Testis (tissue), 3 donors: ENCODE data around the gene SETDB2. TPM values are rescaled to one million over a fixed set of nuclear protein-coding genes. Genes with fewer than 3 reads are reported as not detected.

Experiments
- DNase-seq: peaks from one replicate; pipeline ENCODE4 v3.0.0-alpha.2; 2019
- H3K27ac ChIP-seq, 2 donors: fragments of 200-600 bp; sonication (generic); one replicate each; pipeline ENCODE4 v1.5.1; 2019
- H3K27me3 ChIP-seq: fragments of 200-600 bp; sonication (generic); one replicate; pipeline ENCODE4 v1.5.1; 2019
- H3K36me3 ChIP-seq: fragments of 200-600 bp; sonication (generic); one replicate; pipeline ENCODE4 v1.5.1; 2017; ENCODE audit warnings: low read depth; ENCODE audit errors: missing control alignments
- H3K4me1 ChIP-seq: fragments of 200-600 bp; sonication (generic); one replicate; pipeline ENCODE4 v1.5.1; 2019
- H3K4me3 ChIP-seq, 2 donors: fragments of 200-600 bp; sonication (generic); one replicate each; pipeline ENCODE4 v1.5.1; 2017 to 2019
- H3K9me3 ChIP-seq: fragments of 200-600 bp; sonication (generic); one replicate; pipeline ENCODE4 v1.5.1; 2017
- POLR2A ChIP-seq: fragments of 450-650 bp; IDR thresholded peaks from one replicate; pipeline ENCODE4 v1.6.1; 2017; ENCODE audit warnings: antibody characterized with exemption, mild to moderate bottlenecking, moderate library complexity
- WGBS, 2 donors: methylation state at CpG; one replicate each; pipeline ENCODE4 v1.1.5; 2018; 5-methylcytosine and 5-hydroxymethylcytosine counted together
- intact Hi-C: fragments of 100-400 bp; cut with DNase I; formaldehyde crosslinking; loops from one replicate; pipeline ENCODE4 v1.15.1; 2023; ENCODE audit warnings: low total_unique reads
- polyA plus RNA-seq: library from polyadenylated mRNA; stranded (reverse); fragments of 350-450 nt; fragmentation: Illumina TruSeq; extraction: RNeasy Lipid Tissue Mini Kit (QIAGEN cat#74804); gene quantifications from one replicate; pipeline ENCODE4 v1.2.3, GENCODE V29; 2014; ENCODE audit warnings: low read depth, low replicate concordance; ENCODE audit not compliant: insufficient read depth
- total RNA-seq, 2 donors: library from RNA; depleted of rRNA; stranded (reverse); fragments of >200 nt; gene quantifications; one replicate each; pipeline ENCODE4 v1.2.3, GENCODE V29; 2016
- TF ChIP-seq, protein P1 (sequence below), 3 experiments: fragments of 450-650 bp in 2 of 3; fragments of 200-600 bp in 1 of 3; sonication (generic) in 1 of 3; IDR thresholded peaks; one replicate each; pipeline ENCODE4 v1.5.1; 2016 to 2019; ENCODE audit warnings: antibody characterized with exemption in 3 of 3, mild to moderate bottlenecking in 2 of 3, moderate library complexity in 1 of 3

The SETDB2 gene
- total and polyA plus RNA-seq, 3 donors from 2014 or later = 19.0 to 33.7 (median 29.3) TPM

DNA sequence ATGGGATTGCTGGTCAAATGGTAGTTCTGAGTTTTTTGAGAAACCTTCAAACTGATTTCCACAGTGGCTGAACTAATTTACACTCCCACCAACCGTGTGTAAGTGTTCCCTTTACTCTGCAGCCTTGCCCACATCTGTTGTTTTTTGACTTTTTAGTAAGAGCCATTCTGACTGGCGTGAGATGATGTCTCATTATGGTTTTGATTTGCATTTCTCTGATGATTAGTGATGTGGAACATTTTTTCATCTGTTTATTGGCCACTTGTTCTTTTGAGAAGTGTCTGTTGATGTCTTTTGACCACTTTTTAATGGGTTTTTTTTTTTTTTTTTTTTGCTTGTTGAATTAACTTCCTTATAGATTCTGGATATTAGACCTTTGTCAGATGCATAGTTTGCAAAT lies 4.5 kb upstream of the SETDB2 start:
- intact Hi-C loops = loop anchor here (5.0 kb wide), 1 partner anchor 137 kb away; no protein-coding TSS in a partner anchor

DNA sequence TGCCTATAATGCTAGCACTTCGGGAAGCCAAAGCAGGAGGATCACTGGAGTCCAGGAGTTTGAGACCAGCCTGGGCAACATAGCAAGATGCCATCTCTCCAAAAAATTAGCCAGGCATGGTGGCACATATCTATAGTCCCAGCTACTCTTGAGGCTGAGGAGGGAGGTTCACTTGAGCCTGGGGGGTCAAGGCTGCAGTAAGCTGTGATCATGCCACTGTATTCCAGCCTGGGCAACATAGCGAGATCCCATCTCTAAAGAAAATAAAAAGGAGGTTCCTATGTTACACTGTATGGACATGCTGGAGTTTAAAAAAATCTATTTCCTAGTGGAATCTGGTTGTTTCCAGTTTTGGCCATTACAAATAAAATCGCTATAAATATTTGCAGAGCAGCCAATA lies 2.8 kb upstream of the SETDB2 start:
- Histone ChIP-seq H3K36me3 (no peaks in the 10 kb centered on the region), H3K27me3 (no peaks in the 10 kb centered on the region), H3K9me3 (no peaks in the 10 kb centered on the region), H3K4me3 (no peak overlapping the region), H3K4me1 (peaks cover 3% of the 10 kb centered on the region), H3K27ac (no peak overlapping the region)
- intact Hi-C loops = no loop called here
- 91 to 98% methylated on average over 3 of the region's 3 CpGs for WGBS, 2 donors
- no peak for DNase-seq
- TF ChIP-seq POLR2A = no peak

More for the DNA sequence above, 4.5 kb upstream of the SETDB2 start:
- Histone ChIP-seq H3K27me3 (no peaks in the 10 kb centered on the region), H3K27ac (no peak overlapping the region), H3K36me3 (no peaks in the 10 kb centered on the region), H3K9me3 (no peaks in the 10 kb centered on the region), H3K4me3 (no peak overlapping the region), H3K4me1 (peaks cover 4% of the 10 kb centered on the region)
- WGBS, 2 donors = 75 to 82% methylated on average over 2 of the region's 2 CpGs
- TF ChIP-seq, protein P1, sequence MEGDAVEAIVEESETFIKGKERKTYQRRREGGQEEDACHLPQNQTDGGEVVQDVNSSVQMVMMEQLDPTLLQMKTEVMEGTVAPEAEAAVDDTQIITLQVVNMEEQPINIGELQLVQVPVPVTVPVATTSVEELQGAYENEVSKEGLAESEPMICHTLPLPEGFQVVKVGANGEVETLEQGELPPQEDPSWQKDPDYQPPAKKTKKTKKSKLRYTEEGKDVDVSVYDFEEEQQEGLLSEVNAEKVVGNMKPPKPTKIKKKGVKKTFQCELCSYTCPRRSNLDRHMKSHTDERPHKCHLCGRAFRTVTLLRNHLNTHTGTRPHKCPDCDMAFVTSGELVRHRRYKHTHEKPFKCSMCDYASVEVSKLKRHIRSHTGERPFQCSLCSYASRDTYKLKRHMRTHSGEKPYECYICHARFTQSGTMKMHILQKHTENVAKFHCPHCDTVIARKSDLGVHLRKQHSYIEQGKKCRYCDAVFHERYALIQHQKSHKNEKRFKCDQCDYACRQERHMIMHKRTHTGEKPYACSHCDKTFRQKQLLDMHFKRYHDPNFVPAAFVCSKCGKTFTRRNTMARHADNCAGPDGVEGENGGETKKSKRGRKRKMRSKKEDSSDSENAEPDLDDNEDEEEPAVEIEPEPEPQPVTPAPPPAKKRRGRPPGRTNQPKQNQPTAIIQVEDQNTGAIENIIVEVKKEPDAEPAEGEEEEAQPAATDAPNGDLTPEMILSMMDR (IDR thresholded peaks at IDR 0.05) = no peak
- no peak for TF ChIP-seq POLR2A
- DNase-seq = no peak

DNA sequence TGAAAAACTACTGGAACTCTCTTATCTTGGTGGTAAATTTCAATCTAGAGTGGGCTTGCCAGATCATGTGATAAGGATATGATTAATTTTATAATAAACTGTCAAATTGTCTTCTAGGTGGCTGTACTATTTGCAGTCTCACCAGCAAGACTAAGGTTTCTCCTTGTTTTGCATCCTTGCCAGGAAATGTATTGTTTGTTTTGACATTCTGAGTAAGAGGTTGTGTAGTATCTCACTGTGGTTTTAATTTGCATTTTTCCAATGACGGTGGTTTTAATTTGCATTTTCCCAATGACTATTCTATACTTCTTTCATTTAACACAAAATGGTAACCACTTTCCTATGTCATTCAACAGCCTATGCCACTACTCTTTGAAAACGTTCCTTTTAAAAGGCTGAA lies 2.2 kb upstream of the SETDB2 start:
- intact Hi-C loops = no loop called here

DNA sequence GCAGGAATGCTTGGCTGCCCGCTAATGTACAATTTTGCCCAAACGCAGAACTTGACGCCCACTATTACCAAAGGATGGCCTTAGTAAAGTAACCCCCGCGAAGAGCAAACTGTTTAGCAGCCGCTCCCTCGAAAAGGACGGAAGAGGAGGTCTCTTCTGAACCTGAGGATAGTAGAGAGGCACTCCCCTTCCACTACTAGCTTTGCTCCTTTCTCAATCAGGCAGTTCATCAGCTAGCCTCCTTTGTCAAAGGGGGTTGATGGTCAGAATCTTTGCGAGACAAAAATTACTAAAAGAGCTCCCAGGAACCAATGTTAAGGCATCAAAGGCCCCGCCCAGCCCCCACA lies 744 bp upstream of the SETDB2 start:
- intact Hi-C loops = no loop called here

More for the DNA sequence above, 2.2 kb upstream of the SETDB2 start:
- Histone ChIP-seq H3K27me3 (no peaks in the 10 kb centered on the region), H3K4me1 (no peaks in the 10 kb centered on the region), H3K4me3 (no peak overlapping the region), H3K9me3 (no peaks in the 10 kb centered on the region), H3K27ac (no peak overlapping the region), H3K36me3 (no peaks in the 10 kb centered on the region)
- TF ChIP-seq, protein P1 (IDR thresholded peaks at IDR 0.05) = no peak
- TF ChIP-seq POLR2A = no peak
- no peak for DNase-seq
- 75 to 90% methylated on average over 2 of the region's 2 CpGs for WGBS, 2 donors

DNA sequence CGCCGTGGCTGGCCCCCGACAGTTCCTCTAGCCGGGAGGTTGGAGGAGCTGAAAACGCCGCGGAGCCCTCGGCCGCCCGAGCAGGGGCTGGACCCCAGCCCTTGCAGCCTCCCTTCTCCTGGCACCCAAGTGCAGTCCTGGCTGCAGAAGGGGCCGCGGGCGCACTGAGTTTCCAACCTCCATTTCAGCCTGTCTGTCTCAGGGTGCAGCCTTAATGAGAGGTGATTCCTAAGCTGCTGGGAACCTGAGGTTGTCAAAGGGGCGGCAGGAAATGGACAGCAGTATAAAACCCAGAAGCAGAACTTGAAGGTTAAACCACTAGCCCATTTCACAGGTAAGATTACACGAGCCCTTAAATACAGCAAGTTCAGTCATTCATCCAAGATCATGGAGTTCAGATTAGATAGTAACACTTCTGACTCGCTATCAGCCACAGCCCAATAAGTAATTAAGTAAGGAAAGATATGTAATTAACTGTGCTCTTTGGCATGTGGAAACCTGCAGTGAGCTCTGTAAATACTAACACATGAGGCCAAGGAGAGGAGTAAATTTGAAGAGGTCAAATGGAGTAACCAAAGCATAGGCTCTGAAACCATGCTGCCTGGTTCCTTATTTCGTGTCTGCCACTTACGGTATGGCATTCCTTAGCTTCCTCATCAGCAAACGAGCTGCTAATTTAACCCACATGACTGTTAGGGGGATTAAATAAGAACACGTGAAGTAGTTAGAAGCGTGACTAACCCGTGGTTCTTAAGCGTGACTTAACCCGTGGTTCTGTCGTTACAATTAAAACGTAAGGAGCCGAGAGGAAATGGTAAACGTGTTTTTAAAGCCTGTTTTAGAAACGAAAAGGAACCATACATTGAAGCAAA lies 686 bp downstream of the SETDB2 start:
- Histone ChIP-seq H3K27me3 (no peaks in the 10 kb centered on the region), H3K27ac (peak overlapping the region; percentile 97 to 98), H3K36me3 (no peaks in the 10 kb centered on the region), H3K4me3 (peak overlapping the region; percentile 77 to 91), H3K9me3 (no peaks in the 10 kb centered on the region), H3K4me1 (peaks cover 12% of the 10 kb centered on the region)
- peak; percentile 69 for DNase-seq
- intact Hi-C loops = no loop called here
- 0 to 1% methylated on average over 21 to 29 of the region's 29 CpGs for WGBS, 2 donors
- TF ChIP-seq, protein P1 (IDR thresholded peaks at IDR 0.05) = no peak
- no peak for TF ChIP-seq POLR2A

More for the DNA sequence above, 744 bp upstream of the SETDB2 start:
- WGBS, 2 donors = 3% methylated on average over 10 of the region's 10 CpGs
- peak overlapping the region; percentile 77 to 91 for H3K4me3 ChIP-seq
- DNase-seq = no peak
- TF ChIP-seq POLR2A = no peak
- TF ChIP-seq, protein P1 (IDR thresholded peaks at IDR 0.05) = no peak
- peaks cover 9% of the 10 kb centered on the region for H3K4me1 ChIP-seq
- no peaks in the 10 kb centered on the region for H3K9me3 ChIP-seq
- H3K27me3 ChIP-seq = no peaks in the 10 kb centered on the region
- H3K27ac ChIP-seq = peak overlapping the region; percentile 97 to 98
- no peaks in the 10 kb centered on the region for H3K36me3 ChIP-seq
